IMR-90 (cell line): Measurements from ENCODE around the gene EXOC4. TPM values are rescaled to one million over a fixed set of nuclear protein-coding genes. Genes with fewer than 3 reads are reported as not detected.

ENCODE experiments used
- ATAC-seq: fragments of 200-7000 bp; cut with Tn5 transposase; 2 replicates; pipeline ENCODE4 v1.9.1; 2020; ENCODE audit warnings: low read depth, mild to moderate bottlenecking, moderate library complexity
- BruUV-seq: library from RNA; stranded (reverse); fragments of 400-500 nt; replicated peaks from 2 replicates; lab custom pipeline; 2021; lab: Mats Ljungman, UMichigan
- CTCF ChIA-PET: fragments of 300-600 bp; formaldehyde crosslinking; extraction: SDS; loops from one replicate; lab custom pipeline; 2021; ENCODE audit warnings: antibody characterized with exemption; lab: Yijun Ruan, JAX
- POLR2A ChIA-PET: fragments of 300-600 bp; sonication (Branson Sonifier 250); formaldehyde crosslinking; loops from one replicate; lab custom pipeline; 2022; ENCODE audit warnings: antibody characterized with exemption; ENCODE audit not compliant: unreplicated experiment; lab: Charles Lee
- DNase-seq: peaks from one replicate; pipeline ENCODE4 v3.0.0; 2013
- H2AFZ ChIP-seq: replicated peaks from 2 replicates; pipeline ENCODE3; 2013; ENCODE audit warnings: low read length, mild to moderate bottlenecking; ENCODE audit not compliant: poor library complexity
- H2AK5ac ChIP-seq: 2 replicates; pipeline ENCODE4 v1.6.1; 2013; ENCODE audit warnings: low read depth, low read length, inconsistent platforms
- H2AK9ac ChIP-seq: replicated peaks from 2 replicates; pipeline ENCODE3; 2013; ENCODE audit warnings: mild to moderate bottlenecking, low read depth, low read length, moderate library complexity; ENCODE audit not compliant: poor library complexity
- H2BK120ac ChIP-seq: 2 replicates; pipeline ENCODE4 v1.6.1; 2013; ENCODE audit warnings: low read depth, low read length, inconsistent platforms
- H2BK15ac ChIP-seq: 3 replicates; pipeline ENCODE4 v1.6.1; 2013; ENCODE audit warnings: low read depth, low read length, inconsistent platforms
- H2BK20ac ChIP-seq: 2 replicates; pipeline ENCODE4 v1.6.1; 2013; ENCODE audit warnings: low read depth, mild to moderate bottlenecking, inconsistent platforms, low read length, moderate library complexity
- H2BK5ac ChIP-seq: 2 replicates; pipeline ENCODE4 v1.6.1; 2013; ENCODE audit warnings: mild to moderate bottlenecking, low read depth, low read length, inconsistent platforms; ENCODE audit not compliant: poor library complexity, severe bottlenecking
- H3K14ac ChIP-seq: replicated peaks from 2 replicates; pipeline ENCODE4 v1.6.1; 2013; ENCODE audit warnings: low read depth, low read length, inconsistent platforms
- H3K18ac ChIP-seq: 2 replicates; pipeline ENCODE4 v1.6.1; 2013; ENCODE audit warnings: low read depth, low read length, control low read depth
- H3K23ac ChIP-seq: 2 replicates; pipeline ENCODE4 v1.6.1; 2013; ENCODE audit warnings: low read depth, low read length, inconsistent platforms
- H3K27ac ChIP-seq: 2 replicates; pipeline ENCODE4 v1.5.1; 2013; ENCODE audit warnings: mild to moderate bottlenecking, control low read depth, low read length; ENCODE audit not compliant: insufficient read depth
- H3K27me3 ChIP-seq: 2 replicates; pipeline ENCODE4 v1.6.1; 2013; ENCODE audit warnings: low read length; ENCODE audit not compliant: control insufficient read depth, insufficient read depth
- H3K36me3 ChIP-seq: 2 replicates; pipeline ENCODE4 v1.6.1; 2013; ENCODE audit warnings: low read length, mixed read lengths; ENCODE audit not compliant: control insufficient read depth, insufficient read depth
- H3K4ac ChIP-seq: 2 replicates; pipeline ENCODE4 v1.6.1; 2013; ENCODE audit warnings: low read depth, low read length, inconsistent platforms
- H3K4me1 ChIP-seq: 2 replicates; pipeline ENCODE4 v1.6.1; 2013; ENCODE audit warnings: low read length, mixed read lengths; ENCODE audit not compliant: control insufficient read depth, insufficient read depth
- H3K4me2 ChIP-seq: 2 replicates; pipeline ENCODE4 v1.6.1; 2013; ENCODE audit warnings: low read depth, mild to moderate bottlenecking, control low read depth, low read length, moderate library complexity
- H3K4me3 ChIP-seq: 2 replicates; pipeline ENCODE4 v1.5.1; 2013; ENCODE audit warnings: low read depth, mild to moderate bottlenecking, control low read depth, low read length, moderate library complexity; ENCODE audit not compliant: insufficient read depth
- H3K56ac ChIP-seq: 2 replicates; pipeline ENCODE4 v1.6.1; 2013; ENCODE audit warnings: low read length, inconsistent platforms; ENCODE audit not compliant: insufficient read depth; ENCODE audit errors: extremely low read depth
- H3K79me1 ChIP-seq, 2 experiments: 2 replicates each; pipeline ENCODE4 v1.6.1; 2013; ENCODE audit warnings: low read length in 2 of 2, inconsistent platforms in 1 of 2, low read depth in 1 of 2
- H3K9ac ChIP-seq: 2 replicates; pipeline ENCODE4 v1.6.1; 2013; ENCODE audit warnings: low read depth, low read length, control low read depth
- H3K9me1 ChIP-seq: 2 replicates; pipeline ENCODE4 v1.6.1; 2013; ENCODE audit warnings: low read length, inconsistent platforms; ENCODE audit not compliant: insufficient read depth
- H3K9me3 ChIP-seq: 2 replicates; pipeline ENCODE4 v1.6.1; 2013; ENCODE audit warnings: low read length; ENCODE audit not compliant: control insufficient read depth, insufficient read depth
- H4K20me1 ChIP-seq: 2 replicates; pipeline ENCODE4 v1.6.1; 2013; ENCODE audit warnings: low read length, inconsistent platforms; ENCODE audit not compliant: insufficient read depth
- H4K5ac ChIP-seq: 2 replicates; pipeline ENCODE4 v1.6.1; 2013; ENCODE audit warnings: mild to moderate bottlenecking, low read depth, low read length, control low read depth
- H4K8ac ChIP-seq, 2 experiments: 2 replicates each; pipeline ENCODE4 v1.6.1; 2013; ENCODE audit warnings: low read depth in 2 of 2, low read length in 2 of 2, control low read depth in 1 of 2, inconsistent platforms in 1 of 2
- H4K91ac ChIP-seq: 2 replicates; pipeline ENCODE4 v1.6.1; 2013; ENCODE audit warnings: low read depth, low read length, inconsistent platforms; ENCODE audit not compliant: insufficient read depth
- BHLHE40 ChIP-seq: fragments of 150-350 bp; IDR thresholded peaks from 2 replicates; pipeline ENCODE4 v1.6.1; 2016; ENCODE audit warnings: mild to moderate bottlenecking, low read depth, low read length
- CEBPB ChIP-seq: IDR thresholded peaks from 2 replicates; pipeline ENCODE4 v1.6.1; 2012; ENCODE audit warnings: low read depth, low read length, improper control_type of control experiment
- CHD1 ChIP-seq: IDR thresholded peaks from 2 replicates; pipeline ENCODE4 v1.6.1; 2012; ENCODE audit warnings: low read depth, low read length, improper control_type of control experiment
- FOS ChIP-seq: fragments of 150-350 bp; IDR thresholded peaks from 2 replicates; pipeline ENCODE4 v1.6.1; 2016; ENCODE audit warnings: low read depth, low read length
- MAFK ChIP-seq: IDR thresholded peaks from 2 replicates; pipeline ENCODE4 v1.6.1; 2012; ENCODE audit warnings: low read depth, low read length, improper control_type of control experiment
- MAZ ChIP-seq: IDR thresholded peaks from 2 replicates; pipeline ENCODE4 v1.6.1; 2012; ENCODE audit warnings: low read depth, mild to moderate bottlenecking, low read length, improper control_type of control experiment, moderate library complexity, borderline replicate concordance
- MXI1 ChIP-seq: IDR thresholded peaks from 2 replicates; pipeline ENCODE4 v1.6.1; 2012; ENCODE audit warnings: low read depth, mild to moderate bottlenecking, low read length, moderate library complexity, borderline replicate concordance
- NFE2L2 ChIP-seq: fragments of 150-350 bp; IDR thresholded peaks from 2 replicates; pipeline ENCODE4 v1.6.1; 2016; ENCODE audit warnings: low read depth, mild to moderate bottlenecking, low read length
- POLR2A ChIP-seq: IDR thresholded peaks from 2 replicates; pipeline ENCODE4 v1.6.1; 2012; ENCODE audit warnings: mild to moderate bottlenecking, low read depth, low read length
- RAD21 ChIP-seq: IDR thresholded peaks from 2 replicates; pipeline ENCODE4 v1.6.1; 2012; ENCODE audit warnings: low read length, improper control_type of control experiment
- RCOR1 ChIP-seq: IDR thresholded peaks from 2 replicates; pipeline ENCODE4 v1.6.1; 2012; ENCODE audit warnings: mild to moderate bottlenecking, low read length, improper control_type of control experiment; ENCODE audit not compliant: insufficient replicate concordance
- RFX5 ChIP-seq: IDR thresholded peaks from 2 replicates; pipeline ENCODE4 v1.8.0; 2012; ENCODE audit warnings: low read depth, mild to moderate bottlenecking, low read length, moderate library complexity
- SMC3 ChIP-seq: fragments of 150-350 bp; IDR thresholded peaks from 2 replicates; pipeline ENCODE4 v1.6.1; 2016; ENCODE audit warnings: low read depth, mild to moderate bottlenecking, antibody characterized with exemption, low read length, moderate library complexity
- WGBS, 2 experiments: methylation state at CpG; one replicate each; pipeline versions ENCODE4 v1.1.5 to v1.1.7; 2013; ENCODE audit warnings: missing lambda C conversion rate in 2 of 2; ENCODE audit not compliant: insufficient read length in 1 of 2; ENCODE audit errors: extremely low coverage in 2 of 2; 5-methylcytosine and 5-hydroxymethylcytosine counted together
- dilution Hi-C: fragments of 300-500 bp; cut with HindIII; formaldehyde crosslinking; loops from one replicate; pipeline ENCODE4 v1.14.3; 2018; ENCODE audit warnings: low sequenced_read_pairs; ENCODE audit not compliant: unreplicated experiment
- in situ Hi-C: fragments of 300-500 bp; cut with MboI; formaldehyde crosslinking; loops from 3 replicates; pipeline ENCODE4 v1.14.3; 2019; ENCODE audit warnings: low sequenced_read_pairs, inconsistent platforms, mixed read lengths
- intact Hi-C: fragments of 100-400 bp; cut with micrococcal nuclease; formaldehyde crosslinking; loops from 2 replicates; pipeline ENCODE4 v1.10.0; 2022
- polyA plus RNA-seq, 3 experiments: library from polyadenylated mRNA; depleted of rRNA; stranded (reverse); fragments of >200 nt; gene quantifications; 2 replicates each; pipeline ENCODE4 v1.2.3, GENCODE V29; 2012; ENCODE audit warnings: low replicate concordance in 1 of 3
- total RNA-seq: library from RNA; depleted of rRNA; stranded (reverse); fragments of >200 nt; gene quantifications from 2 replicates; pipeline ENCODE4 v1.2.3, GENCODE V29; 2012
- TF ChIP-seq, protein P1 (sequence below): fragments of 150-350 bp; IDR thresholded peaks from 2 replicates; pipeline ENCODE4 v1.6.1; 2016; ENCODE audit warnings: low read depth, mild to moderate bottlenecking, low read length, moderate library complexity, borderline replicate concordance
- TF ChIP-seq, protein P2 (sequence below): conservative IDR thresholded peaks from 2 replicates; pipeline ENCODE4 v1.5.1; 2012; ENCODE audit warnings: mild to moderate bottlenecking, low read depth, low read length, improper control_type of control experiment
- TF ChIP-seq, protein P3 (sequence below): fragments of 150-350 bp; IDR thresholded peaks from 2 replicates; pipeline ENCODE4 v1.6.1; 2017; ENCODE audit warnings: mild to moderate bottlenecking, antibody characterized with exemption, low read length, low read depth

Gene EXOC4
- total and polyA plus RNA-seq, 2 of the 4 experiments (the other 2 are of a cell fraction) = 25.4 to 94.6 TPM

DNA sequence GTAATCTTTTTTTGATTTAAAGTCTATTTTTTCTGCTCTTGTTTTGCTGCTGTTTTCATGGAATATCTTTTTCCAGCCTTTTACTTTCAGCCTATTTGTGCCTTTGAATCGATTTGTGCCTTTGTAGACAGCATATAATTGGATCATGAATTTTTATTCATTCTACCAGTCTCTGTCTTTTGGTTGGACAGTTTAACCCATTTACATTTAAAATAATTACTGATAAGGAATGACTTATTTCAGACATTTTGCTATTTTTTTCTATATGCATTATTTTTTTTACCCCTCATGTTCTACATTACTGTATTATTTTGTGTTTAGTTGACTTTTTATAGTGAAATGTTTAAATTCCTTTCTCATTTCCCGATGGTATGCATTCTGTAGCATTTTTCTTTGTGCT, 99.6 kb downstream of the EXOC4 start:
- H3K14ac ChIP-seq = no peak overlapping the region
- dilution Hi-C loops (no loop called here), in situ Hi-C loops (no loop called here), intact Hi-C loops (no loop called here)
- no CpG with 5 or more reads among the region's 2 CpGs for WGBS, 2 experiments
- H3K23ac ChIP-seq = no peak overlapping the region
- no peak overlapping the region for H2BK15ac ChIP-seq
- ATAC-seq (no peak), DNase-seq (no peak)
- no peak overlapping the region for H3K4me2 ChIP-seq
- 0 out of 2 replicates have a peak, but pooled peaks cover 1% of the 10 kb centered on the region for H3K9me3 ChIP-seq
- H2AFZ ChIP-seq = no peak overlapping the region
- no peak overlapping the region for H2BK120ac ChIP-seq
- peaks cover 6% of the 10 kb centered on the region for H3K4me1 ChIP-seq
- H3K36me3 ChIP-seq = no peaks in the 10 kb centered on the region; the same call in 1 of the 2 replicates
- no peak overlapping the region for H3K9ac ChIP-seq
- H3K27me3 ChIP-seq = no peaks in the 10 kb centered on the region
- peaks cover 14 to 15% of the 10 kb centered on the region in 2 experiments; a peak in 3 of 4 replicates for H3K79me1 ChIP-seq
- ChIA-PET CTCF (no interaction called here), POLR2A (no interaction called here)
- H4K8ac ChIP-seq = no peak overlapping the region
- H4K91ac ChIP-seq = no peak overlapping the region
- no peaks in the 10 kb centered on the region for H4K20me1 ChIP-seq
- no peak overlapping the region for H3K56ac ChIP-seq
- no peak overlapping the region for H2BK5ac ChIP-seq
- peaks cover 3% of the 10 kb centered on the region; the same call in 1 of the 2 replicates for H3K9me1 ChIP-seq
- H2BK20ac ChIP-seq = no peak overlapping the region
- BruUV-seq = no TSS peak
- no peak overlapping the region for H3K4me3 ChIP-seq
- no peak overlapping the region for H3K4ac ChIP-seq
- H4K5ac ChIP-seq = no peak overlapping the region
- H2AK5ac ChIP-seq = no peak overlapping the region
- TF ChIP-seq RFX5 = no peak
- TF ChIP-seq MXI1 = no peak
- TF ChIP-seq FOS = no peak
- TF ChIP-seq POLR2A = no peak
- TF ChIP-seq BHLHE40 = no peak
- TF ChIP-seq, protein P1, sequence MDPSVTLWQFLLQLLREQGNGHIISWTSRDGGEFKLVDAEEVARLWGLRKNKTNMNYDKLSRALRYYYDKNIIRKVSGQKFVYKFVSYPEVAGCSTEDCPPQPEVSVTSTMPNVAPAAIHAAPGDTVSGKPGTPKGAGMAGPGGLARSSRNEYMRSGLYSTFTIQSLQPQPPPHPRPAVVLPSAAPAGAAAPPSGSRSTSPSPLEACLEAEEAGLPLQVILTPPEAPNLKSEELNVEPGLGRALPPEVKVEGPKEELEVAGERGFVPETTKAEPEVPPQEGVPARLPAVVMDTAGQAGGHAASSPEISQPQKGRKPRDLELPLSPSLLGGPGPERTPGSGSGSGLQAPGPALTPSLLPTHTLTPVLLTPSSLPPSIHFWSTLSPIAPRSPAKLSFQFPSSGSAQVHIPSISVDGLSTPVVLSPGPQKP = no peak
- TF ChIP-seq, protein P2, sequence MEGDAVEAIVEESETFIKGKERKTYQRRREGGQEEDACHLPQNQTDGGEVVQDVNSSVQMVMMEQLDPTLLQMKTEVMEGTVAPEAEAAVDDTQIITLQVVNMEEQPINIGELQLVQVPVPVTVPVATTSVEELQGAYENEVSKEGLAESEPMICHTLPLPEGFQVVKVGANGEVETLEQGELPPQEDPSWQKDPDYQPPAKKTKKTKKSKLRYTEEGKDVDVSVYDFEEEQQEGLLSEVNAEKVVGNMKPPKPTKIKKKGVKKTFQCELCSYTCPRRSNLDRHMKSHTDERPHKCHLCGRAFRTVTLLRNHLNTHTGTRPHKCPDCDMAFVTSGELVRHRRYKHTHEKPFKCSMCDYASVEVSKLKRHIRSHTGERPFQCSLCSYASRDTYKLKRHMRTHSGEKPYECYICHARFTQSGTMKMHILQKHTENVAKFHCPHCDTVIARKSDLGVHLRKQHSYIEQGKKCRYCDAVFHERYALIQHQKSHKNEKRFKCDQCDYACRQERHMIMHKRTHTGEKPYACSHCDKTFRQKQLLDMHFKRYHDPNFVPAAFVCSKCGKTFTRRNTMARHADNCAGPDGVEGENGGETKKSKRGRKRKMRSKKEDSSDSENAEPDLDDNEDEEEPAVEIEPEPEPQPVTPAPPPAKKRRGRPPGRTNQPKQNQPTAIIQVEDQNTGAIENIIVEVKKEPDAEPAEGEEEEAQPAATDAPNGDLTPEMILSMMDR = no peak
- TF ChIP-seq SMC3 = no peak
- no peak for TF ChIP-seq CEBPB
- no peak for TF ChIP-seq RAD21
- no peak for TF ChIP-seq RCOR1
- TF ChIP-seq, protein P3, sequence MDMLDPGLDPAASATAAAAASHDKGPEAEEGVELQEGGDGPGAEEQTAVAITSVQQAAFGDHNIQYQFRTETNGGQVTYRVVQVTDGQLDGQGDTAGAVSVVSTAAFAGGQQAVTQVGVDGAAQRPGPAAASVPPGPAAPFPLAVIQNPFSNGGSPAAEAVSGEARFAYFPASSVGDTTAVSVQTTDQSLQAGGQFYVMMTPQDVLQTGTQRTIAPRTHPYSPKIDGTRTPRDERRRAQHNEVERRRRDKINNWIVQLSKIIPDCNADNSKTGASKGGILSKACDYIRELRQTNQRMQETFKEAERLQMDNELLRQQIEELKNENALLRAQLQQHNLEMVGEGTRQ = no peak
- TF ChIP-seq MAFK = no peak
- TF ChIP-seq MAZ = no peak
- TF ChIP-seq CHD1 = no peak
- TF ChIP-seq NFE2L2 = no peak
- H2AK9ac ChIP-seq = no peak overlapping the region
- H3K18ac ChIP-seq = no peak overlapping the region
- H3K27ac ChIP-seq = no peak overlapping the region
